GM11168 (cell line): ENCODE data around the gene ZNF362.

Experiments used
- in situ Hi-C: fragments of 300-500 bp; cut with MboI; formaldehyde crosslinking; loops from one replicate; pipeline ENCODE4 v1.12.0; 2022; ENCODE audit warnings: low sequenced_read_pairs; ENCODE audit not compliant: unreplicated experiment

ZNF362 gene

GRCh38 chr1:33266766-33267165 is 10.5 kb downstream of the ZNF362 start:
- in situ Hi-C loops: no loop called here

- in situ Hi-C loops: no loop called here
These were observed 11.3 kb downstream of the ZNF362 start for GRCh38 chr1:33267468-33268205.

GRCh38 chr1:33268457-33268856 is 12.2 kb downstream of the ZNF362 start:
- in situ Hi-C loops: no loop called here

- in situ Hi-C loops: no loop called here
These were observed 12.8 kb downstream of the ZNF362 start for GRCh38 chr1:33268927-33269610.

GRCh38 chr1:33269621-33270020 is 13.3 kb downstream of the ZNF362 start:
- in situ Hi-C loops: no loop called here

- in situ Hi-C loops: no loop called here
These were observed 14.1 kb downstream of the ZNF362 start for GRCh38 chr1:33270379-33270778.

- in situ Hi-C loops: no loop called here
These were observed 14.6 kb downstream of the ZNF362 start for GRCh38 chr1:33270808-33271465.

- in situ Hi-C loops: no loop called here
These were observed 15.6 kb downstream of the ZNF362 start for GRCh38 chr1:33271666-33272505.

- in situ Hi-C loops: no loop called here
These were observed 16.2 kb downstream of the ZNF362 start for GRCh38 chr1:33272509-33272908.

- in situ Hi-C loops: no loop called here
These were observed 16.6 kb downstream of the ZNF362 start for GRCh38 chr1:33272930-33273329.

- in situ Hi-C loops: no loop called here
These were observed 17.1 kb downstream of the ZNF362 start for GRCh38 chr1:33273406-33273805.

- in situ Hi-C loops: no loop called here
These were observed 17.7 kb downstream of the ZNF362 start for GRCh38 chr1:33273961-33274371.

GRCh38 chr1:33274446-33274845 is 18.2 kb downstream of the ZNF362 start:
- in situ Hi-C loops: no loop called here

GRCh38 chr1:33275195-33275594 is 18.9 kb downstream of the ZNF362 start:
- in situ Hi-C loops: loop anchor here (25.0 kb wide), 1 partner anchor 187 kb away; the partner anchor contains the start of gene ZSCAN20

GRCh38 chr1:33275706-33276572 is 19.6 kb downstream of the ZNF362 start:
- in situ Hi-C loops: loop anchor here (25.0 kb wide), 1 partner anchor 186 kb away; the partner anchor contains the start of gene ZSCAN20

GRCh38 chr1:33276573-33277298 is 20.4 kb downstream of the ZNF362 start:
- in situ Hi-C loops: loop anchor here (25.0 kb wide), 1 partner anchor 186 kb away; the partner anchor contains the start of gene ZSCAN20

- in situ Hi-C loops: loop anchor here (25.0 kb wide), 1 partner anchor 185 kb away; the partner anchor contains the start of gene ZSCAN20
These were observed 21.3 kb downstream of the ZNF362 start for GRCh38 chr1:33277488-33278084.

GRCh38 chr1:33280091-33280661 is 23.9 kb downstream of the ZNF362 start:
- in situ Hi-C loops: loop anchor here (25.0 kb wide), 1 partner anchor 182 kb away; the partner anchor contains the start of gene ZSCAN20
